ENCODE results near the gene NCAN. TPM values are rescaled to one million over a fixed set of nuclear protein-coding genes. Genes with fewer than 3 reads are reported as not detected.

NCAN gene
- total and polyA plus RNA-seq, 12 donors = 0.06 to 0.42 (median 0.11) TPM; not detected in 7

DNA sequence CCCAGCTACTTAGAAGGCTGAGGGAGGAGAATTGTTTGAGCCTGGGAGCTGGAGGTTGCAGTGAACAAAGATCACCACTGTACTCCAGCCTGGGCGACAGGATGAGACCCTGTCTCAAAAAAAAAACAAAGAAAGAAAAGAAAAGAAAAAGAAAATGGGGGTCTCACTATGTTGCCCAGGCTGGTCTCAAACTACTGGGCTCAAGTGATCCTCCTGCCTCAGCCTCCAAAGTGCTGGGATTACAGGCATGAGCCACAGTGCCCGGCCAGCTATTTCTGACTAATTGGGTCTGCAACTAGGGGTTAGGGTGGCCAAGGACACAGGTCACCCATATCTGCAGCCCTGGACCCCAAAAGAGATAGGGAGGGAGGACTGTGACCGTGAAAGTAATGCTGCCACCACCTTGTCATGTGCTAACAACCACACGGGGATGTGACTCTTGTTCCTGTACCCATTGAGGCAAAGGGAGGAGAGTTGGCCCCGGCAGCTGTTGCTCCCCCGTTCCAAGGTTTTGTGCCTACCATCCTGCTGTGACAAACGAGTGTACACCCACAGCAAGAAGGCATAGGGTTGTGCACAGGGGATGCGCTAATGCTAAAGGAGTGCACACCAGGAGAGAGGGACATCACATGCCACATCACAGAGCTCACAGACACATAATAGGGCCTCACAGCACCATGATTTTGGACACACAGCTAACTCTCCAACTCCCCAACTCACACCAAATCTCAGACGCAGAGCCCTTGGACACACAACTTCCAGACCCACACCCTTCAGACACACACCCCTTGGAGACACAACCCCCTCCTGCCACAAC lies 42.3 kb upstream of the NCAN start:
- Histone ChIP-seq H3K9me3 (replicated peaks in 1 of 3) (no peaks in the 10 kb centered on the region), H3K27me3 (no peaks in the 10 kb centered on the region), H3K27ac (no peak overlapping the region), H3K4me1 (replicated peaks in 1 of 2) (peaks cover 3 to 10% of the 10 kb centered on the region in 2 donors), H3K4me3 (no peak overlapping the region), H3K36me3 (replicated peaks in 1 of 2) (no peaks in the 10 kb centered on the region)
- 74 to 83% (median 79%) methylated on average over 7 to 9 of the region's 9 CpGs for WGBS, 4 donors
- TF ChIP-seq, protein P1, sequence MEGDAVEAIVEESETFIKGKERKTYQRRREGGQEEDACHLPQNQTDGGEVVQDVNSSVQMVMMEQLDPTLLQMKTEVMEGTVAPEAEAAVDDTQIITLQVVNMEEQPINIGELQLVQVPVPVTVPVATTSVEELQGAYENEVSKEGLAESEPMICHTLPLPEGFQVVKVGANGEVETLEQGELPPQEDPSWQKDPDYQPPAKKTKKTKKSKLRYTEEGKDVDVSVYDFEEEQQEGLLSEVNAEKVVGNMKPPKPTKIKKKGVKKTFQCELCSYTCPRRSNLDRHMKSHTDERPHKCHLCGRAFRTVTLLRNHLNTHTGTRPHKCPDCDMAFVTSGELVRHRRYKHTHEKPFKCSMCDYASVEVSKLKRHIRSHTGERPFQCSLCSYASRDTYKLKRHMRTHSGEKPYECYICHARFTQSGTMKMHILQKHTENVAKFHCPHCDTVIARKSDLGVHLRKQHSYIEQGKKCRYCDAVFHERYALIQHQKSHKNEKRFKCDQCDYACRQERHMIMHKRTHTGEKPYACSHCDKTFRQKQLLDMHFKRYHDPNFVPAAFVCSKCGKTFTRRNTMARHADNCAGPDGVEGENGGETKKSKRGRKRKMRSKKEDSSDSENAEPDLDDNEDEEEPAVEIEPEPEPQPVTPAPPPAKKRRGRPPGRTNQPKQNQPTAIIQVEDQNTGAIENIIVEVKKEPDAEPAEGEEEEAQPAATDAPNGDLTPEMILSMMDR (IDR thresholded peaks at IDR 0.05) = no peak
- TF ChIP-seq POLR2A (IDR thresholded peaks at IDR 0.05) = no peak
- no peak for DNase-seq
- intact Hi-C loops (cut with DNase I) = no loop called here

DNA sequence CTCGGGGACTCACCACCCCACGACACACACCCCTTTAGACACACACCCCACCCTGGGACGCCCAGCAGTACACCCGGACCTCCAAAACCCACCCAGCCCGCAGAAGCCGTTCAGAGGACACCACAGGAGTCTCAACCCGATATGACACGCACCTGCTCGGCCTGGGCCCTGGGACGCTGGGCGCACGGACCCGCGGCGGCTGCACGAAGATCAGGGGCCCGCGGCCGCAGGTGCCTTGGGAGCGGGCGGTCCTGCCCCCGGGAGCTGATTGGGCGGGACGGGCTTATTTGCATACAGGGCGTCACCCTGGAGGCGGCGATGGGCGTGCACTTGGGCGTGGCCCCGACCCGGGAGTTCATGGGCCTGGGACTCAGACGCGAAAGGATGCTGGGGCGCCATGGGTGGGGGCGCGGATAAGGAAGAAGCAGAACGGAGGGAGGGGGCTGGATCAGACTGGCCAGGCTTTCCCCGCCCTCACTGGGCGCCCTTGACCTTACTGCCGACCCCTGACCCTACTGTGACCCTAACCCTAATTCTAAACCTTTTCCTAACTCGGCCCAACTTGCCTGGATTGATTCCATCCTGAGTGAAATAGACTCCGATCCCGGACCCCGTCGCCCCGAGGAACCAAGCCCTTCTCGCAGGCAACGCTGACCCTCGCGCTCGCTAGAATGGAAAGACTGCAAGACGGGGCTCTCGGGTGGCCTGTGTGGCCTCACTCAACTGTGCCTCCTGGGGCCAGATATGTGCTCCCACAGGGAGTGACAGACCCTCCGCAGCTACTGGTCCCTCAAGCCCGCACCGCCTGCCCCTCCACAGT lies 41.5 kb upstream of the NCAN start, which contains the start of gene MEF2B:
Gene MEF2B, minus strand, starts transcription at position 211 of the 820 bp plus-strand sequence. CDS start 19,528 bp downstream, outside the sequence.
- Histone ChIP-seq H3K4me1 (replicated peaks in 1 of 2) (peaks cover 3 to 10% of the 10 kb centered on the region in 2 donors), H3K36me3 (replicated peaks in 1 of 2) (no peaks in the 10 kb centered on the region), H3K27me3 (no peaks in the 10 kb centered on the region), H3K27ac (no peak within 1 kb of the TSS), H3K4me3 (no peak within 1 kb of the TSS), H3K9me3 (replicated peaks in 1 of 3) (no peaks in the 10 kb centered on the region)
- peak; percentile 74 to 89 (median 81) for DNase-seq
- intact Hi-C loops (cut with DNase I) = no loop called here
- TF ChIP-seq POLR2A (IDR thresholded peaks at IDR 0.05) = no peak
- TF ChIP-seq, protein P1 (IDR thresholded peaks at IDR 0.05) = no peak
- WGBS, 4 donors = 15 to 40% (median 29%) methylated on average over 20 to 56 of the region's 56 CpGs

DNA sequence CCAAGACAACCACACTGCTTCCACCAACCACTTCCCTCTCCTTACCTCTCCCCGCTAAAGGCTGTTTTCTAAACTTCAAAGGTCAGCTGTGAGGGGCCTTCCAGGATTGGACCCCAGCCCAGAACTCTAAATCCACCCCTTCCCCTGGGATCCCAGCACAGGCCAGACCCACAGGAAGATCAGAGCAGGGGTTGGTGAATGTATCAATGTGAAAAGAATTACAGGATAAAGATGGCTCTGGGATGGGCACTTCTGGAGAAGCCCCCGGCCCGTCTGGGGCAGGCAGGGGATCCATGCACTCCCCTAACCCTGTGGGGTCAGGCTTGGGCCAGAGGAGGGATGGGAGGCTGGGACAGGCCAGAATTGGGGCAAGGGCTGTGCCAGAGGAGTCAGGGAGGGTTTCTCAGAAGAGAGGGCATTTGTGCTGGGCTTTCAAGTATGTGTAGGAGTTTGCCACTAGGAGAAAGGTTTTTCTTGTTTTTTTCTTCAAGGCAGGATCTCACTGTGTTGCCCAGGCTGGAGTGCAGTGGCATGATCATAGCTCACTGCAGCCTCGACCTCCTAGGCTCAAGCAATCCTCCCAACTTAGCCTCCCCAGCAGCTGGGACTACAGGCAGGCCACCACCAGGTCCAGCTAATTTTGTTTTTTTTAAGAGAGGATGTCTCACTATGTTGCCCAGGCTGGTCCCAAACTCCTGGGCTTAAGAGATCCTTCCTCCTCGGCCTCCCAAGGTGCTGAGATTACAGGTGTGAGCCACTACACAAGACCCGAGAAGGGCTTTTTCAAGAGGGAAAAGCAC lies 40.7 kb upstream of the NCAN start:
- Histone ChIP-seq H3K36me3 (replicated peaks in 1 of 2) (no peaks in the 10 kb centered on the region), H3K27ac (no peak overlapping the region), H3K9me3 (replicated peaks in 1 of 3) (no peaks in the 10 kb centered on the region), H3K27me3 (no peaks in the 10 kb centered on the region), H3K4me1 (replicated peaks in 1 of 2) (peaks cover 3 to 10% of the 10 kb centered on the region in 2 donors), H3K4me3 (no peak overlapping the region)
- DNase-seq = no peak
- 80 to 91% (median 84%) methylated on average over 6 of the region's 6 CpGs for WGBS, 4 donors
- intact Hi-C loops (cut with DNase I) = no loop called here
- TF ChIP-seq POLR2A (IDR thresholded peaks at IDR 0.05) = no peak
- TF ChIP-seq, protein P1 (IDR thresholded peaks at IDR 0.05) = no peak
